Adrenal gland (tissue), 12 donors: Measurements from ENCODE around the gene CACNA1F. TPM values are rescaled to one million over a fixed set of nuclear protein-coding genes. Genes with fewer than 3 reads are reported as not detected.

Experiments
- DNase-seq, 7 donors: peaks; one replicate each; pipeline ENCODE4 v3.0.0-alpha.2; 2019 to 2020
- H3K27ac ChIP-seq, 5 donors: fragments of 200-600 bp; sonication (generic) in 4 of 5; 1 replicate in 3 of 5; 2 replicates in 2 of 5; pipeline versions ENCODE4 v1.5.1 to v1.8.0; 2016 to 2020; ENCODE audit warnings: mild to moderate bottlenecking in 1 of 5
- H3K27me3 ChIP-seq: fragments of 200-600 bp; 2 replicates; pipeline ENCODE4 v1.8.0; 2021
- H3K36me3 ChIP-seq, 2 donors: fragments of 200-600 bp; replicated peaks in 1 of 2; 1 replicate in 1 of 2; 2 replicates in 1 of 2; pipeline versions ENCODE4 v1.5.1 to v1.8.0; 2018 to 2022
- H3K4me1 ChIP-seq, 2 donors: fragments of 200-600 bp; replicated peaks in 1 of 2; 1 replicate in 1 of 2; 2 replicates in 1 of 2; pipeline versions ENCODE4 v1.5.1 to v1.8.0; 2018 to 2021
- H3K4me3 ChIP-seq, 4 donors: fragments of 200-600 bp; sonication (generic) in 3 of 4; one replicate each; pipeline ENCODE4 v1.5.1; 2016 to 2018
- H3K9me3 ChIP-seq, 3 donors: fragments of 200-600 bp; sonication (generic) in 1 of 3; replicated peaks in 1 of 3; 1 replicate in 2 of 3; 2 replicates in 1 of 3; pipeline versions ENCODE4 v1.5.1 to v1.8.0; 2016 to 2021
- POLR2A ChIP-seq, 2 donors: fragments of 450-650 bp; IDR thresholded peaks; one replicate each; pipeline ENCODE4 v1.6.1; 2017; ENCODE audit warnings: antibody characterized with exemption in 2 of 2, mild to moderate bottlenecking in 2 of 2, moderate library complexity in 1 of 2
- WGBS, 4 donors: extraction: QIAGEN DNeasy Blood & Tissue Kit in 2 of 4; methylation state at CpG; one replicate each; pipeline versions ENCODE4 v1.1.5 to v1.1.7; 2013 to 2017; 5-methylcytosine and 5-hydroxymethylcytosine counted together
- intact Hi-C, 2 donors: fragments of 100-400 bp; cut with DNase I; formaldehyde crosslinking; loops; one replicate each; pipeline versions ENCODE4 v1.14.1 to v1.15.0; 2022 to 2023
- polyA plus RNA-seq, 3 donors: library from polyadenylated mRNA; stranded (reverse); fragments of 200-250 nt in 2 of 3; fragments of 350-450 nt in 1 of 3; fragmentation: Illumina TruSeq in 1 of 3; extraction: RNeasy Lipid Tissue Mini Kit (QIAGEN cat#74804) in 1 of 3; gene quantifications; one replicate each; pipeline ENCODE4 v1.2.3, GENCODE V29; 2013 to 2014
- total RNA-seq, 9 donors: library from RNA; depleted of rRNA in 4 of 9; stranded (reverse); fragments of >200 nt in 4 of 9; fragments of 120-200 nt in 1 of 9; fragmentation: NEBNext Ultra II Directional in 1 of 9; extraction: Animal tissue kit (Norgen Biotek cat#: 25700) in 1 of 9; gene quantifications; one replicate each; pipeline versions ENCODE4 v1.1.0 to v1.2.4, GENCODE V29; 2013 to 2023
- TF ChIP-seq, protein P1 (sequence below), 6 experiments: fragments of 450-650 bp in 4 of 6; fragments of 200-600 bp in 2 of 6; sonication (generic) in 1 of 6; IDR thresholded peaks; 1 replicate in 5 of 6; 2 replicates in 1 of 6; pipeline versions ENCODE4 v1.5.1 to v1.8.0; 2016 to 2021; ENCODE audit warnings: antibody characterized with exemption in 6 of 6, mild to moderate bottlenecking in 2 of 6, moderate library complexity in 1 of 6
- donor health status: healthy with polysubstance abuse.
- donor health status: Bipolar disorder and iron deficiency.
- donor health status: DM: yes; HTN: yes; CAD: no.
- donor health status: DM: no; HTN: no; CAD: no.
- donor health status: DM: no; HTN: no; CAD: no.
- donor health status: DM: yes; HTN: yes; CAD: no.

CACNA1F gene
- total and polyA plus RNA-seq, 12 donors = 0.13 to 0.24 (median 0.17) TPM; not detected in 7

DNA sequence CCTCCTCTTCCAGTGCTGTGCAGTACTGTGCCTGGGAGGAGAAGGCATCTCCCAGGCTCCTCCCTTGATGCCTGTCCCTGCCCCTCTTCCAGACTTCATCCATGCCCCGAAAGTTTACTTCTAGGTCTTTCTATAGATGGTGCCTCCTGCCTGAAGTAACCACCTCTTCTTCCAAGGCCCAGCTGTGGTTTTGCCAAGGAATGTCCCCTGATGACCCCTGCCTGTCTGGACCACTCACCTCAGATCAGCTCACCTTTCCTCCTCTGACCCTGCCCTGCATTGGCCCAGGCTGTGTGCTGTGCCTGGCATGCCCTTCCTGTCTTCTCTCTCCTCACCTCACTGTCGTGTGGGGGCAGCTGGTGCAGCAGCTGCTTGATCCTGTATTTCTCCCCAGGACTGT is 53.8 kb downstream of the CACNA1F start:
- intact Hi-C loops = no loop called here
- Histone ChIP-seq H3K27me3 (no peaks in the 10 kb centered on the region), H3K4me1 (peaks cover 0 to 4% of the 10 kb centered on the region in 2 donors), H3K36me3 (peaks cover 0 to 12% of the 10 kb centered on the region in 2 donors), H3K4me3 (no peak overlapping the region), H3K9me3 (no peaks in the 10 kb centered on the region), H3K27ac (no peak overlapping the region)
- no peak for DNase-seq
- TF ChIP-seq, protein P1, sequence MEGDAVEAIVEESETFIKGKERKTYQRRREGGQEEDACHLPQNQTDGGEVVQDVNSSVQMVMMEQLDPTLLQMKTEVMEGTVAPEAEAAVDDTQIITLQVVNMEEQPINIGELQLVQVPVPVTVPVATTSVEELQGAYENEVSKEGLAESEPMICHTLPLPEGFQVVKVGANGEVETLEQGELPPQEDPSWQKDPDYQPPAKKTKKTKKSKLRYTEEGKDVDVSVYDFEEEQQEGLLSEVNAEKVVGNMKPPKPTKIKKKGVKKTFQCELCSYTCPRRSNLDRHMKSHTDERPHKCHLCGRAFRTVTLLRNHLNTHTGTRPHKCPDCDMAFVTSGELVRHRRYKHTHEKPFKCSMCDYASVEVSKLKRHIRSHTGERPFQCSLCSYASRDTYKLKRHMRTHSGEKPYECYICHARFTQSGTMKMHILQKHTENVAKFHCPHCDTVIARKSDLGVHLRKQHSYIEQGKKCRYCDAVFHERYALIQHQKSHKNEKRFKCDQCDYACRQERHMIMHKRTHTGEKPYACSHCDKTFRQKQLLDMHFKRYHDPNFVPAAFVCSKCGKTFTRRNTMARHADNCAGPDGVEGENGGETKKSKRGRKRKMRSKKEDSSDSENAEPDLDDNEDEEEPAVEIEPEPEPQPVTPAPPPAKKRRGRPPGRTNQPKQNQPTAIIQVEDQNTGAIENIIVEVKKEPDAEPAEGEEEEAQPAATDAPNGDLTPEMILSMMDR (IDR thresholded peaks at IDR 0.05) = no peak
- TF ChIP-seq POLR2A (IDR thresholded peaks at IDR 0.05) = no peak
- 81 to 96% (median 87%) methylated on average over 2 of the region's 2 CpGs for WGBS, 4 donors

DNA sequence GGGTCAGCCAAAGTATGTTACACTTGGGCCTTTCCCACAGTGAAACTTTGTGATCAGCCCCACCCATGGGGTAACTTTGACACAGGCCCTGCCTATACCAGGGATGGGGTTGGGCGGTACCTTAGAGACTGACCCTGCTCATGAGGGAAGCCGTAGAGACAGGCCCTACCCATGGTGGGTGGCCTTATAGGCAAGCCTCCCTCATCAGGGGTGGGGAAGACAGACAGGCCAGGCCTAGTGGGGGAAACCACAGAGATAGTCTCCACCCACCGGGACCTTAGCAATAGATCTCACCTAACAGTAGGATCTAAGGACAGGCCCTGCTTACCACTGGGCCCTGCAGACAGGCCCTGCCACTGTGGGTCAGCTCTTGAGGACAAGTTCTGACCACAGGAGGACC is 54.6 kb downstream of the CACNA1F start:
- Histone ChIP-seq H3K4me3 (no peak overlapping the region), H3K9me3 (no peaks in the 10 kb centered on the region), H3K4me1 (peaks cover 0 to 5% of the 10 kb centered on the region in 2 donors), H3K27ac (no peak overlapping the region), H3K27me3 (no peaks in the 10 kb centered on the region), H3K36me3 (peaks cover 0 to 12% of the 10 kb centered on the region in 2 donors)
- DNase-seq = no peak
- intact Hi-C loops = no loop called here
- 80 to 91% (median 80%) methylated on average over 1 to 3 of the region's 3 CpGs; no CpG with 5 or more reads in 1 of the 4 donors for WGBS, 4 donors
- TF ChIP-seq, protein P1 (IDR thresholded peaks at IDR 0.05) = no peak
- no peak for TF ChIP-seq POLR2A (IDR thresholded peaks at IDR 0.05)

DNA sequence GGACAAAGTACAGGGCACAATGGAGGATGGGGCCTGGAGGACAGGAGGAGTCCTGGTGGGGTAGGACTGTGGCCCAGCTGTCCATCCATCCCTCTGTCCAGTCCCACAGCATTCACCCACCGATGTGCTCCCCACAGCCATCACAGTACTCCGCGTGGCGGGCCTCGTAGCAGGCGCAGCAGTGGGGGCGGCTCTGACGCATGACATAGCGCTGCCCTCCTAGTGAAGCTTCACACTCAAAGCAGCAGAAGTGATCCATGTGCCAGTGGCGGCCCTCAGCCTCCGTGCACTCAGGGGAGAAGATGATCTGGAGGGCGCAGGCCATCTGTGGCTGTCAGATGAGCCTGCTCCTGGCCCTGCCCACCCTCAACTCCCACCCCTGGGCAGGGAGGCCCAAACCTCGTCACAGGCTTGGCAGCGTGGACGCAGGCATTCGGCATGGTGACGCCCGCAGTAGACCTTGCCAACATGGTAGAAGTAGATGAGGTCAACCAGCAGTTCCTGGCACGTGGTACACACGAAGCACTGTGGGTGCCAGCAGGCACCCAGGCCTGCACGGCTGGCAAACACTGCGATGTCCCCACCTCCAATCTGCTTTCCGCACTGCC is 55.2 kb downstream of the CACNA1F start:
- peak overlapping the region in 1 of 5 donors; percentile 67 for H3K27ac ChIP-seq
- intact Hi-C loops = no loop called here
- 87 to 97% (median 96%) methylated on average over 8 to 23 of the region's 23 CpGs; no CpG with 5 or more reads in 1 of the 4 donors for WGBS, 4 donors

DNA sequence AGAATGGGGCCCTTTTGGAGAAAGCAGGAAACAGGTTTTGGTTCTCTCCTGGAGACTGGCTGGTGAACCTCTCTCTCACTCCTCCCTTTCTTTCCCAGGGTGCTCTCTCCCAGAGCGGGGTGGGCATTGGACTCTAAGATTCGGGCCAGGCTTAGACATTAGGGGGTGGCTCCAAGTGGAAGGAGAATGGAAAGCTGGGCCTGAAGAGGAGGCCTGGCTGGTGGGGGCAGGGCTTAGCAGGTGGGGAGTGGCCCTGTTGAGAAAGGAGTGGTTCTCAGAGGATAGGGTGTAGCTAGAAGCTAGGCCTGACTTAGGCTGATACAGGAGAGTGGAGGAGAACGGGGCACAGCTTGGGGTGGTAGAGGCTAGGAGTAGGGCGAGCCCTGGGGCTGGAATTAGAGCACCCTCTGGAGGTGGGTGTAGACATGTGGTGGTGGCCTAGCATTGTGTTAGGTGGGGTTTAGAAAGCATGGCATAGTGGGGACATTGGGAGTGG is 55.8 kb downstream of the CACNA1F start:
- Histone ChIP-seq H3K27ac (peak overlapping the region in 4 of 5 donors; percentile 42 to 70 (median 67)), H3K4me3 (no peak overlapping the region), H3K4me1 (peaks cover 8 to 12% of the 10 kb centered on the region in 2 donors), H3K27me3 (no peaks in the 10 kb centered on the region), H3K9me3 (no peaks in the 10 kb centered on the region), H3K36me3 (peaks cover 0 to 12% of the 10 kb centered on the region in 2 donors)
- TF ChIP-seq, protein P1 (IDR thresholded peaks at IDR 0.05) = peak in 2 of 6 experiments; percentile 18 to 21
- no peak for TF ChIP-seq POLR2A (IDR thresholded peaks at IDR 0.05)
- 81 to 89% (median 84%) methylated on average over 4 of the region's 4 CpGs for WGBS, 4 donors
- DNase-seq = peak in 2 of 7 donors; percentile 32 to 43
- intact Hi-C loops = no loop called here

More for the DNA sequence above, 55.2 kb downstream of the CACNA1F start:
- no peak for DNase-seq
- Histone ChIP-seq H3K4me1 (peaks cover 4 to 10% of the 10 kb centered on the region in 2 donors), H3K27me3 (no peaks in the 10 kb centered on the region), H3K9me3 (no peaks in the 10 kb centered on the region), H3K4me3 (no peak overlapping the region), H3K36me3 (peaks cover 0 to 12% of the 10 kb centered on the region in 2 donors)
- TF ChIP-seq POLR2A (IDR thresholded peaks at IDR 0.05) = no peak
- TF ChIP-seq, protein P1 (IDR thresholded peaks at IDR 0.05) = no peak
